Neural progenitor cell (in vitro differentiated cells): ENCODE data around the gene SMURF1. TPM values are rescaled to one million over a fixed set of nuclear protein-coding genes. Genes with fewer than 3 reads are reported as not detected.

Experiments used
- DNase-seq: peaks from one replicate; pipeline ENCODE4 v3.0.0-alpha.2; 2016; ENCODE audit warnings: low spot score
- H2AFZ ChIP-seq: fragments of 200-600 bp; sonication (generic); replicated peaks from 2 replicates; pipeline ENCODE4 v1.6.1; 2016; ENCODE audit warnings: antibody characterized with exemption
- H3F3A ChIP-seq: fragments of 200-600 bp; sonication (generic); 2 replicates; pipeline ENCODE4 v1.6.1; 2016; ENCODE audit warnings: antibody characterized with exemption, low read depth
- H3K27ac ChIP-seq: fragments of 200-600 bp; sonication (generic); 2 replicates; pipeline ENCODE4 v1.5.1; 2016; ENCODE audit warnings: mild to moderate bottlenecking
- H3K27me3 ChIP-seq: fragments of 200-600 bp; sonication (generic); 2 replicates; pipeline ENCODE4 v1.6.1; 2016; ENCODE audit warnings: mild to moderate bottlenecking, moderate library complexity
- H3K36me3 ChIP-seq: fragments of 200-600 bp; sonication (generic); 2 replicates; pipeline ENCODE4 v1.5.1; 2016
- H3K4me1 ChIP-seq: fragments of 200-600 bp; sonication (generic); 2 replicates; pipeline ENCODE4 v1.6.1; 2016; ENCODE audit warnings: mixed run types
- H3K4me2 ChIP-seq: fragments of 200-600 bp; sonication (generic); 2 replicates; pipeline ENCODE4 v1.6.1; 2016
- H3K4me3 ChIP-seq: fragments of 200-600 bp; sonication (generic); 2 replicates; pipeline ENCODE4 v1.5.1; 2016
- H3K79me2 ChIP-seq: fragments of 200-600 bp; sonication (generic); 2 replicates; pipeline ENCODE4 v1.6.1; 2016; ENCODE audit warnings: low read depth
- H3K9ac ChIP-seq: fragments of 200-600 bp; sonication (generic); 2 replicates; pipeline ENCODE4 v1.6.1; 2016
- H3K9me3 ChIP-seq: fragments of 200-600 bp; sonication (generic); 2 replicates; pipeline ENCODE4 v1.5.1; 2016; ENCODE audit warnings: low read depth
- H4K20me1 ChIP-seq: fragments of 200-600 bp; sonication (generic); 2 replicates; pipeline ENCODE4 v1.6.1; 2016; ENCODE audit warnings: low read depth
- H3K27ac Mint-ChIP-seq: 3 replicates; pipeline ENCODE4 v1.8.0; 2021; ENCODE audit warnings: mixed read lengths
- H3K27me3 Mint-ChIP-seq: 2 replicates; pipeline ENCODE4 v1.8.0; 2022; ENCODE audit warnings: low read depth, mild to moderate bottlenecking, inconsistent platforms, moderate library complexity, mixed read lengths; ENCODE audit not compliant: insufficient read depth
- H3K36me3 Mint-ChIP-seq: 3 replicates; pipeline ENCODE4 v1.8.0; 2021; ENCODE audit warnings: mixed read lengths
- H3K4me1 Mint-ChIP-seq: 3 replicates; pipeline ENCODE4 v1.8.0; 2021; ENCODE audit warnings: mixed read lengths
- H3K4me3 Mint-ChIP-seq: 3 replicates; pipeline ENCODE4 v1.8.0; 2021; ENCODE audit warnings: mild to moderate bottlenecking, moderate library complexity, mixed read lengths
- H3K9me3 Mint-ChIP-seq: 3 replicates; pipeline ENCODE4 v1.8.0; 2020; ENCODE audit warnings: mixed read lengths
- CTCF ChIP-seq: fragments of 200-600 bp; sonication (generic); IDR thresholded peaks from 2 replicates; pipeline ENCODE4 v1.5.1; 2017; ENCODE audit warnings: antibody characterized with exemption, mild to moderate bottlenecking
- EZH2 ChIP-seq: fragments of 200-600 bp; sonication (generic); IDR thresholded peaks from 2 replicates; pipeline ENCODE4 v1.6.1; 2017; ENCODE audit warnings: antibody characterized with exemption, mild to moderate bottlenecking, moderate library complexity
- EZH2phosphoT487 ChIP-seq: fragments of 200-600 bp; sonication (generic); IDR thresholded peaks from 2 replicates; pipeline ENCODE4 v1.6.1; 2017; ENCODE audit warnings: antibody characterized with exemption
- total RNA-seq: library from RNA; depleted of rRNA; stranded (reverse); fragments of >200 nt; gene quantifications from 2 replicates; pipeline ENCODE4 v1.2.3, GENCODE V29; 2015; ENCODE audit warnings: low replicate concordance

SMURF1 gene
- total RNA-seq, 1 donor from 2014 or later: 31.0 TPM

DNA sequence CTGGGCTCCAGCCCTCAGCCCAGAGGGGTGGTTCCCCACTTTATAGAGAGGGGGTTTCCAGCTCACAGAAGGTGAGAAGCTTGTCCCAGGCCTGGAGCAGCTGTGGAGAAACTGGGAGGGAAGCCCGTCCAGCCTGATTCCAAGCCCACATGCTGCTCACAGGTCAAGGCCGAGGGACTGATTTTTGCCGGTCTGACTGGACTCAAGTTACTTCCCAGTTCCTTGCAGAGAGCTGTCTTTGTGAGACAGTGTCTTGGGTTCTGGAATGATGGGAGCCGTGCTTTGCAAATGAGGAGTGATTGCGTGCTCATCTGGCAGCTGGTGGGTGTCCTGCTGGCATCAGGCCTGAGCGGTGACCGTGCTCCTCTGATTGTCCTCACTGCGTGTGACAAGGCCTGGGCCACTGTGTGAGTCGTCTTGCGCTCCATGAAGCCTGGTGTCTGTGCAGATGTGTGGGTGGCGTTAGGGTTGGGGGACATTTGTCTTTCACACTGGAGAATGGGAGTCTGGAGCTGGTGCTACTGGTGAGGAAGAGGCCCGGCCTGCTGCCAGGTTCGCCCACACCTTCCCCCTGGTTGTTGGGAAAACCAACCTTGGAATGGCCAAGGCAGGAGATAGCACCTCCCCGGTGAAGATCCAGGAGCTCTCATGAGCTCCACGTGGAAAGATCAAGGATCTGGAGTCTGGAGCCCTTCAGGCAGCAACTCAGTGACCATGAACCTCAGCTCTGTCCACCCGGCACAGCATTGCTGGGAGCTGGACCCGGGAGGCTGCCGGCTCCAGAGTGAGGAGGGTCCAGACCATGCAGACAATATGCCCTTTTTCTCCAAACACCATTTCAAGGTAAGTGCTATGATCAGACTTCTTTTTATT is 129.6 kb downstream of the SMURF1 start:
- Histone ChIP-seq H3F3A (no peaks in the 10 kb centered on the region), H3K79me2 (peaks cover 8% of the 10 kb centered on the region), H3K4me3 (no peak overlapping the region), H3K27me3 (no peaks in the 10 kb centered on the region), H3K9ac (no peak overlapping the region), H3K27ac (no peak overlapping the region), H3K4me2 (no peak overlapping the region), H3K9me3 (no peaks in the 10 kb centered on the region), H3K4me1 (no peaks in the 10 kb centered on the region), H3K36me3 (peaks cover 3% of the 10 kb centered on the region), H4K20me1 (no peaks in the 10 kb centered on the region), H2AFZ (no peak overlapping the region)
- Mint-ChIP-seq H3K4me1 (no peaks in the 10 kb centered on the region), H3K36me3 (peaks cover 48% of the 10 kb centered on the region), H3K27ac (no peak overlapping the region), H3K27me3 (no peaks in the 10 kb centered on the region), H3K4me3 (no peak overlapping the region), H3K9me3 (no peaks in the 10 kb centered on the region)
- DNase-seq: no peak
- TF ChIP-seq EZH2: no peak
- no peak for TF ChIP-seq EZH2phosphoT487
- TF ChIP-seq CTCF: no peak

- DNase-seq: no peak
- Mint-ChIP-seq H3K27ac (no peak overlapping the region), H3K27me3 (no peaks in the 10 kb centered on the region), H3K36me3 (peaks cover 44% of the 10 kb centered on the region), H3K9me3 (no peaks in the 10 kb centered on the region), H3K4me1 (no peaks in the 10 kb centered on the region), H3K4me3 (no peak overlapping the region)
- no peak overlapping the region for H3K27ac ChIP-seq
- no peak overlapping the region for H3K4me2 ChIP-seq
- H3K79me2 ChIP-seq: peaks cover 5% of the 10 kb centered on the region
- no peak for TF ChIP-seq EZH2
- TF ChIP-seq EZH2phosphoT487: no peak
- TF ChIP-seq CTCF: no peak
- no peaks in the 10 kb centered on the region for H3K27me3 ChIP-seq
- no peak overlapping the region for H3K4me3 ChIP-seq
- H3K9me3 ChIP-seq: no peaks in the 10 kb centered on the region
- no peak overlapping the region for H3K9ac ChIP-seq
- H4K20me1 ChIP-seq: no peaks in the 10 kb centered on the region
- H3K4me1 ChIP-seq: no peaks in the 10 kb centered on the region
- peaks cover 3% of the 10 kb centered on the region for H3K36me3 ChIP-seq
- no peaks in the 10 kb centered on the region for H3F3A ChIP-seq
- no peak overlapping the region for H2AFZ ChIP-seq
These were observed 130.4 kb downstream of the SMURF1 start for GRCh38 chr7:99013266-99014112.

GRCh38 chr7:99012722-99013121 is 131.2 kb downstream of the SMURF1 start:
- H3K27me3 Mint-ChIP-seq: no peaks in the 10 kb centered on the region
- no peak overlapping the region for H3K27ac ChIP-seq
- no peaks in the 10 kb centered on the region for H3K27me3 ChIP-seq
- H3K4me1 ChIP-seq: no peaks in the 10 kb centered on the region
- H3K4me3 ChIP-seq: no peak overlapping the region
- H3K27ac Mint-ChIP-seq: no peak overlapping the region
- no peaks in the 10 kb centered on the region for H4K20me1 ChIP-seq
- no peak overlapping the region for H2AFZ ChIP-seq
- no peak for DNase-seq
- H3K4me2 ChIP-seq: no peak overlapping the region
- peaks cover 44% of the 10 kb centered on the region for H3K36me3 Mint-ChIP-seq
- no peaks in the 10 kb centered on the region for H3K79me2 ChIP-seq
- peaks cover 3% of the 10 kb centered on the region for H3K36me3 ChIP-seq
- no peaks in the 10 kb centered on the region for H3K9me3 ChIP-seq
- no peak overlapping the region for H3K9ac ChIP-seq
- no peaks in the 10 kb centered on the region for H3K4me1 Mint-ChIP-seq
- H3K9me3 Mint-ChIP-seq: no peaks in the 10 kb centered on the region
- H3K4me3 Mint-ChIP-seq: no peak overlapping the region
- no peaks in the 10 kb centered on the region for H3F3A ChIP-seq
- TF ChIP-seq EZH2 (no peak), EZH2phosphoT487 (no peak), CTCF (no peak)
